GM21825 (cell line): ENCODE measurements around the gene NPAS3.

Source experiments
- ATAC-seq: cut with Tn5 transposase; IDR thresholded peaks from one replicate; pipeline ENCODE4 v1.9.1; 2021; ENCODE audit warnings: mild to moderate bottlenecking, moderate library complexity; ENCODE audit not compliant: unreplicated experiment

The NPAS3 gene

GRCh38 chr14:33505266-33505962 is 566.7 kb downstream of the NPAS3 start:
- ATAC-seq = no peak

DNA sequence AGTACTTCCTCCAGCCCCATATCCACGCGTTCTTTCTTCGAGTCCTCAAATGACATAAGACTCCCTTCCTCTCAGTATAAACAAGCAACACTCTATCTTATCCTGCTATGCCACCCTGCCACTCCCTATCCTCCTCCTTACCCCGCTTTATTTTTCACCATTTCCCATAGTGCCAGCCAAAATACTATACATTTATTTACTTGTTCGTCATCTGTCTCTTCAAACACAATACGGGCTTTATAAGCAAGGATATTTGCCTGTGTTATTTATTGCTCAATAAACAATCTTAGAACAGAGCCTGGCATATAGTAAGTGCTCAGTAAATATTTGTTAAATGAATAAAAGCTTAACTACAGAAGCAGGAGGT is 567.3 kb downstream of the NPAS3 start:
- ATAC-seq = no peak

GRCh38 chr14:33508126-33509062 is 569.7 kb downstream of the NPAS3 start:
- no peak for ATAC-seq

- ATAC-seq = no peak
Measured at GRCh38 chr14:33509454-33509853, 570.8 kb downstream of the NPAS3 start.

DNA sequence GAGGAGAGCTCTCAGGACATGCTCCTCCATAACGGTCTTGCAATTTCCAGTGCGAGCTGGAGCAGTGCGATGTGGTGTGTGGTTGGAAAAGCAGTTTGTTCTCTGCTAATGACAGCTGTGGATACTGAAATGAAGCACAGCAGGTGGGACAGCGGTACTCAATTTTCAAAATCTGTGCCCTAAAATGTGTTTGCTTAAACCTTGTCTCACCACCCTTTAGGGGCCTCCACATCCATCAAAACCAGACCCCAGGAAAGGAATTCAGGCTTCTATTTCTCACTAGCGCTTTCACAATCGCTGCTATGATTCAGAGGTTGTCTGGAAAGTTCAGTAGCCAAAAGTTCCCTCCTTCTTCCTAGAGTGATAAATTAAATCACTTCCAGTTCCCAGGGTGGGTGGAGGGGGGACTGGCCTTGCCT is 571.4 kb downstream of the NPAS3 start:
- no peak for ATAC-seq

DNA sequence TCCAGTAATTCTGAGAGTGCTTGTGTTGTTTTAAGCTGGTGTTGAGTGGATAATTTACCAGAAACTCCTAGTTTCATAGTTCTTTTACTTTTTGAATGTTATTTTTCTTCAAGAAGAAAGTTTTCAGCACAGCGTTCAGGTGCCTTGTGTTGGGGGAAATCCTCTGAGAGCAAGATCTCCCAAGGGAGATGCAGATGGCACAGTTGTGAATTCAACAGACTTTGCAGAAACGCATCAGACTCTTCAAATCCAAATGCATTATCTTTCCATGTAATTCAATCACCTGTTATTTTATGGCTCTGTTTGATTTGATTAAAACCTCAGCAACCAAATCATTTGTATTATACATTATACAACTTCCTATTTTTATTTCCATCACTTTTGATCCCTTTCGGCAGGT is 572.3 kb downstream of the NPAS3 start:
- ATAC-seq = no peak

DNA sequence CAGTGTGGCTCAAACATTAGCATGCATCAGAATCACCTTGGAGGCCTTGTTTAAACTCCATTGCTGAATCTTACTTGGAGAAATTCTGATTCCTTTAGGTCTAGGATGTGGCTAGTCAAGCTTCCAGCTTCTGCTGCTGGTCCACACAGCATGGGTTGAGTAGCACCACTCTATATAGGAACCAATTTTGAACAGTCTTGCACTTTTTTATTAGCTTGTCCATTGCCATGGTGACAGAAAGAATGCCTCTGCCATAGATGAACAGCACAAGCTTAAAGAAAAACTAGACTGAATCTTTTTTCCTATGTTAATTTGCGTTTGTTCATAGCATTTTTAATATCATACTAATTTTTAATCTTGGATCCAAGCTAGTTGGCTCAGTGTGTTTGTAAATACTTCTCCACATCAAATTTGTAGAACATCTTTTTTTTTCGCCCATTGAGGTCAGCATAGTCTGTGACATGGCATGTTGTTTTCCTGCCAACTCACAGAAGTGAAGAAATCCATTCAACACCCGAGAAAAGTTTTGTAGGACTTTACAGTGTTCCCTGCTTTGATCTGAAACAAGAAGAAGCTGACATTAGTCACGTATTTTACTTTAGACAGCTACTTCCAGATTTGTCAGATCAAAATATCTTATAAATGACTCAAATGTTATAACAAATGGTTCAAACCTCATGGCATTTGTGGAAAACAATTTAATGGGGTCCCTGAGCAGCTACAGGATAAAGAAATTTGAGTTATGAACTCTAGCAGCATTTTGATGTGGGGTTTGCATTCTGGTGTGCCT is 573.4 kb downstream of the NPAS3 start:
- ATAC-seq = no peak

DNA sequence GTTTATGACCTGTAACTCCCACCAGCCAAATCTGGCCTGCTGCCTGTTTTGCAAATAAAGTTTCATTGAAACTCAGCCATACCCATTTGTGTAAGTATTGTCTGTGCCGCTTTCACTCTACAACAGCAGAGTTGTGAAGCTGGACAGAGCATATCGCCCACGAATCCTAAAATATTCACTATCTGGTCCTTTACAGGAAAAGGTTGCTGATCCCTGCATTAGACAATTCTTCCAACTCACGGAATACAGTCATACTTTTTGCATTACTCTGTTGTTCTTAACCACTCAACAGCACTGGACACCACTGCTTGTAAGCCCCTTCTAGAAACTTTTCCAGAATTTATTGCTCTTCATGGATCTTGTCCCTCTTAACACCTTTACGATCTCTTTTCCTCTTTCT is 576.8 kb downstream of the NPAS3 start:
- ATAC-seq = no peak

GRCh38 chr14:33515899-33516298 is 577.2 kb downstream of the NPAS3 start:
- no peak for ATAC-seq

DNA sequence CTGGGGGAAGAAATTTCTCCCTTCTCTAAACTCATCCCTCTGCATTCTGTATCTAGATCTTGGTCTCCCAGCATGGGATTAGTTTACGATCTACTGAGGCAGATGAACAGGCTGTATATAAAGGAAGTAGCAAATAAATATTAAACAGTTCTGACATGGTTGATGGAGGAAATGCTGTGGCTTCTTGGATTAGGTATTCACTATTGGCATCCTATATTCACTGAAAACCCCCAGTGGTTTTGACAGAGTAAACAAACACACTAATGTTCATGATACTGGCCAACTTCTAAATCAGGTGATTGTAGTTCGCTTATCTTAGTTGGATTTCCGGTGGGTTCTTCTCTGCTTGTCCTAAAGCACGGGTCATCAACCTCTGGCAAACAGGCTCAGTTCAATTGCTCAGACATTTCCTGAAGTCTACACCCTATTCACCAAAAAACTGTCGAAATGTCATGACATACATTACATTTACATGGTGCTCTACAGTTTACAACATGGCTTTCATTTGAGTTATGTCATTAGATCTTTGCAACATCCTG is 578.3 kb downstream of the NPAS3 start:
- no peak for ATAC-seq

- ATAC-seq = no peak
Measured at GRCh38 chr14:33521192-33521591, 582.5 kb downstream of the NPAS3 start.

GRCh38 chr14:33524244-33524643 is 585.6 kb downstream of the NPAS3 start:
- ATAC-seq = no peak

DNA sequence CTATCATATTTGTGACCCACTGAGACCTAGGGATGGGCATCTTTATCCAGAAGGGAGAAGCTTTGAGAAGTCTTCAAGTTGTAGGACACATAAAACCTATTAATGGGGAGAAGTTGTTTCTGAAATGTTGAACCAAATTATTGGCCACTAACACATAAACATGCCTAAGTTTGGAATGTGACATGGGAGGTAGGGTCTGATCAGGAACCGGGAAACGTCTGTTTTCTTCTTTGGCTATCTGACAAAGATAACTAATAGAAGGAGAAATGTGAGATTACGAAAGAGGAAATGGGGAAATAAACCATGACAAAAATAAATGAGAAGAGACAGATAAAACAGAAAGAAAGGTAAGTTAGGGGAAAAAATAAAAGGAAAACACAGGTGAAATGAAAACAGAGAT is 586.9 kb downstream of the NPAS3 start:
- no peak for ATAC-seq

DNA sequence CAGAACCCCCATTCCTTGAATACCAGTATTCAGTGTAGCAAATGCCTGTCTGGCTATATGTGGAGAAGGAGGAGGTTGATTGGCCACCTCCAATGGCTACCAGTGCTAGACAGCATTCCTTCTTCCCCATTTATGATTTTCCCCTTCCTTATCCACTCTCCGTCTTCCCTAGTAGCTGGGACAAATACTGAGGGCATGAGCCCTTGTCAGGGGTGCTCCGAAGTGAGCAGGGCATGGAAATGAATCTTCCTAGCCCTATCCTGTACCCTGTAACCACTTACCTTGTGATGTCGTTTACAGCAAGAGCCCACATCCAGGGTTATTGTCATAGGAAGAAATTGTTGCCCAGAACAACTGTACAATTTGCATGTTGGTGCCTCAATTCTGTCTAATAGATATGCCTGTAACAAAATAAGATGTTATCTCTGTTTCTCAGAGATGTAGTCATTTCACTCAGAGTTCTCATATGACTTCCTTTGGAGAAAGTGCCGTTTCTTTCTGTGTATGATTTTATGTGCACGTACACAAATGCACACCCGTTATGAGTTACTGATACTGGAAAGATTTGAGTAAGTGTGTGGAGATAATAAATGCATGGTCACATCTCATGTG is 588.5 kb downstream of the NPAS3 start:
- ATAC-seq = no peak

DNA sequence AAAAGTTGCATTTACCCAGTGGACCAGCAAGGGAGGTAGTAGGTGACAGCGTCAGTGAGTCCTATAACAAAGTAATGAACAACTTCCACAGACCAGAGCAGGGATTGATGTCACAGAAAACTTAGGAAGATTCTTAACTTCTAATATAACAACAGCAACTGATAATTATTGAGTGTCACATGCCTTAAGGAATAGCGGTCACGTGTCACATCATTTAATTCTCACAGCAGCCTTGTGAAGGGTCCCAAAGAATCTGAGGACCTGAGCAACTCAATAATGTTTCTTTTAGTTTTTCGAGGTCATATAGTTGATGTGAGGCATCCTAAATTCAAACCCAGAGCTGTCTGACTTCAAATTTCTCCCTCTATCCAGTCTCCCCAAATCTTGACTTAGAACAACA is 590.0 kb downstream of the NPAS3 start:
- no peak for ATAC-seq

DNA sequence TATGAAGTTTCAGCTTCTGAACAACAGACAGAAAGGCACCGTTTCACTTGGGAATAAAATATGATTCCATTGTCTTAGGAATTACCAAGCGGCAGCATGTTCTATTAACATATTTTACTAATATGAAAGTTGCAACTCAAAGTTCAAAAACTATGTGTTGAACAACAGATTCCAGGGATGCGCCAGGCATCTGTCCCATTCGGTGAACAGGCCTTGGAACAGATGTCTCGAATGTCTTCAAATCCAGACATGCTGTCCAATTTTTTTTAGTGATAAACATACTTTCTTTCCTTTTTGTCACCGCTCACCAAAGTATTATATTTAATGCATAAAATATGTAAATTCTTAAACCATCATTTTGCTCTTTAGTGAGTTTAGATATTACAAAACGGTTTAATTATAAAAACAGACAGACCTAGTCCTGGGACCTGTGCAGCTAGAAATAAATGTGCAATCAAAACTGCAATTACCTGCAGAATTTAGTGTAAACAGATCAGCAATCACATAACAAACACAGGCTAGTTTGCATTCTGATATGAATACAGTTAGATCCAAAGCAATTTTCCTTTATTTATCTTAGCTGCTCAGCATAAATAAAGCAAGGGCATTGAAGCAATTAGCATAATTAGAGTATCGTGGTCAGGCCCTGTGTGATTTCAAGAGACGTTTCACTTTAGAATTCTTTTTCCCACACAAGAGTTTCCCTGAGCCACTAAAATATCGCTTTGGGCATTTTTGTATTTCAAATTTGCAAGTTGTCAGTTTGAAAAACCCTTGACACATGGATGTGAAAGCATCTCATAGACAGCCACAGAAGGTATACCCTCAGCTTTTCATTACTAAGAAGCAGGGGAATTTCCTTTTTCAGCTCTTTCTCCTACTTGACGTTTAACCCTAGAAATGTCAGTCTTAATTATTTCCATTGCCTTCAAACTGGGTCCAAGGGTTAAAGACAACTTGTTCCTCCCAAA is 591.4 kb downstream of the NPAS3 start:
- ATAC-seq = no peak

DNA sequence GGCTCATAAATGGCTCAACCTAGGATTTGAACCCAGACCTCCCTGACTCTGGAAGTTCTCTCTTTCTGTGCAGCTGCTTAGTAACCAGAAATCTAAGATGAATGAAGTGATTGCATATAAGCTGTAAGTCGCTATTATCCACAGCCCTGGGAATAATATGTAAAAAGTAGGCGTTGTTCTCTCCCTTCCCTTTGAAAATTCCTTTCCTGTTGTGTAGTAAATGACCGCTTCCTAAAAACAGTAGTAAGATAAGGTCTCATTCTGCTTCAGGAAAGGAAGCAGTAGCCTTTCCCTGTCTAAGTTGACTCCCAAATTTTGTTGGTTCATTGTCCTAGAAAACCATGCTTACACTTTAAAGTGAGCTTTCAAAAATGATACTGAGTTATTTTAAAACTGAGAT is 593.9 kb downstream of the NPAS3 start:
- no peak for ATAC-seq

- no peak for ATAC-seq
Measured at GRCh38 chr14:33534104-33534503, 595.4 kb downstream of the NPAS3 start.

GRCh38 chr14:33534632-33535031 is 596.0 kb downstream of the NPAS3 start:
- no peak for ATAC-seq

- no peak for ATAC-seq
Measured at GRCh38 chr14:33539918-33540357, 601.3 kb downstream of the NPAS3 start.
